Measurements from ENCODE around the gene THAP6. TPM values are rescaled to one million over a fixed set of nuclear protein-coding genes. Genes with fewer than 3 reads are reported as not detected.
"Not testable (repeated sequence)": the region's sequence is repeated elsewhere in the genome, so short reads cannot be mapped to it uniquely, and the experiment has no call there.

Gene THAP6
- total RNA-seq, 1 experiment from 2014 or later = 16.7 TPM

DNA sequence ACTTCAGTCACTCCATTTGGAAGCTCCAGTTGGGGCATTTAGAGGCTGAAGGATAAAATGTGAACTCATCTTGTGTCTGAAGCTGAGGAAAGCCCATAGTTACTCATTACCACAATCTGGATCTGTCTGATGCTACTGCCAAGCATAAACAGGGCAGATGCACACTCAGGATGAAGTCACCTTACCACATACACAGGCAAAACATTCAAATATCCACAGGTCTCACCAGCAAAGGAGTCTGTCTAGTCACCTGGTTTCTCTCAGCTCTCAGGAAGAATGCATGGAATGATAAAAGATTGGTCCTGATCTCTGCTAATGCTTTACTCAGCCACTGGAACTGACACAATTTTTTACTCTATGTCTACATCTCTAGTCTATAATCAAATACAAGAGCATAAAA is 28.6 kb downstream of the THAP6 start:
- no peaks in the 10 kb centered on the region for H3K79me2 ChIP-seq (ENCODE audit: low read depth)
- POLR2A ChIA-PET (ENCODE audit: unreplicated experiment) = interaction anchor here (0.7 kb wide), 1 partner anchor 182 kb away, joined by 5 read pairs; the partner anchor contains the start of gene USO1
- no peak overlapping the region for H2AFZ ChIP-seq
- H4K20me1 ChIP-seq (ENCODE audit: insufficient read depth) = no peaks in the 10 kb centered on the region
- no peaks in the 10 kb centered on the region for H3K36me3 ChIP-seq (ENCODE audit: low read depth)
- no peaks in the 10 kb centered on the region for H3K9me3 ChIP-seq (ENCODE audit: insufficient read depth, low read depth)
- DNase-seq = peak in 1 of 2 experiments; percentile 36
- no peak for TF ChIP-seq CTCF (conservative IDR thresholded peaks at IDR 0.05)
- no peak for TF ChIP-seq EZH2 (IDR thresholded peaks at IDR 0.05; ENCODE audit: low read depth)
- no peak overlapping the region for H3K27ac ChIP-seq
- no TSS peak for BruUV-seq (replicated peaks)
- CTCF ChIA-PET = interaction anchor here (0.7 kb wide), 1 partner anchor 28 kb away, joined by 3 read pairs; no protein-coding TSS in a partner anchor
- H3K9me2 ChIP-seq (ENCODE audit: insufficient read depth) = no peaks in the 10 kb centered on the region
- no peak overlapping the region for H3K4me3 ChIP-seq
- H3K4me2 ChIP-seq = no peak overlapping the region
- H3F3A ChIP-seq (ENCODE audit: insufficient read depth, low read depth) = no peaks in the 10 kb centered on the region
- intact Hi-C loops (cut with micrococcal nuclease; ENCODE audit: unreplicated experiment) = no loop called here
- no peaks in the 10 kb centered on the region for H3K4me1 ChIP-seq (replicated peaks; ENCODE audit: insufficient read depth)
- no peaks in the 10 kb centered on the region for H3K27me3 ChIP-seq (ENCODE audit: insufficient read depth, low read depth)

- intact Hi-C loops (cut with micrococcal nuclease; ENCODE audit: unreplicated experiment); H3K27me3 ChIP-seq (ENCODE audit: insufficient read depth, low read depth); H3K79me2 ChIP-seq (ENCODE audit: low read depth); H3F3A ChIP-seq (ENCODE audit: insufficient read depth, low read depth); H2AFZ ChIP-seq; H3K9me2 ChIP-seq (ENCODE audit: insufficient read depth); H3K27ac ChIP-seq; H3K4me1 ChIP-seq (replicated peaks; ENCODE audit: insufficient read depth); H4K20me1 ChIP-seq (ENCODE audit: insufficient read depth); H3K4me3 ChIP-seq; CTCF ChIA-PET; H3K9me3 ChIP-seq (ENCODE audit: insufficient read depth, low read depth); DNase-seq; H3K4me2 ChIP-seq; H3K36me3 ChIP-seq (ENCODE audit: low read depth); BruUV-seq (replicated peaks): not testable (repeated sequence)
- POLR2A ChIA-PET (ENCODE audit: unreplicated experiment) = interaction anchor here (0.6 kb wide), 1 partner anchor 9 kb away, joined by 4 read pairs; no protein-coding TSS in a partner anchor
Observed at GRCh38 chr4:75544220-75544619, 29.9 kb downstream of the THAP6 start.

DNA sequence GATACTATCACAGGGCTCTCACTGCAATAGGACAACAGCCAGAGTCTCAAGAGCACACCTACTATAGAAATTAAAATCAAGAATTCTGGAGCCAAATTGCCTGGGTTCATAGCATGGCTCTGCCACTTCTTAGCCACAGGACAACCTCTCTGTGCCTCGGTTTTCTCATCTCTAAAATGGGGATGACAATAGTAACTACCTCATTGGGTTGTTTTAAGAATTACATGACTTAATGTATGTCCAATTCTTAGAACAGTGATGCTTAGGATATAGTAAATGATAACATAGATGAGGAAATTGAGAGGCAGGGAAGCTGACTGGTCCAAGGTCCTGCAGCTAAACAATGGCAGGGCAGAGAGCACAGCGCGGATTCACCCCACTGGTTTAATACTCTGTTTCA is 30.6 kb downstream of the THAP6 start:
- intact Hi-C loops (cut with micrococcal nuclease; ENCODE audit: unreplicated experiment) = no loop called here
- no peak for DNase-seq
- ChIA-PET CTCF (no interaction called here), POLR2A (ENCODE audit: unreplicated experiment) (no interaction called here)
- H3K27ac ChIP-seq = no peak overlapping the region
- H3K4me1 ChIP-seq (replicated peaks; ENCODE audit: insufficient read depth) = no peaks in the 10 kb centered on the region
- H2AFZ ChIP-seq = no peak overlapping the region
- H3K9me2 ChIP-seq (ENCODE audit: insufficient read depth) = no peaks in the 10 kb centered on the region
- no peak overlapping the region for H3K4me3 ChIP-seq
- no peaks in the 10 kb centered on the region for H4K20me1 ChIP-seq (ENCODE audit: insufficient read depth)
- H3K9me3 ChIP-seq (ENCODE audit: insufficient read depth, low read depth) = no peaks in the 10 kb centered on the region
- no peaks in the 10 kb centered on the region for H3K79me2 ChIP-seq (ENCODE audit: low read depth)
- no peaks in the 10 kb centered on the region for H3F3A ChIP-seq (ENCODE audit: insufficient read depth, low read depth)
- TF ChIP-seq CTCF (conservative IDR thresholded peaks at IDR 0.05) (no peak), EZH2 (IDR thresholded peaks at IDR 0.05; ENCODE audit: low read depth) (no peak)
- H3K36me3 ChIP-seq (ENCODE audit: low read depth) = no peaks in the 10 kb centered on the region
- BruUV-seq (replicated peaks) = no TSS peak
- H3K4me2 ChIP-seq = no peak overlapping the region
- H3K27me3 ChIP-seq (ENCODE audit: insufficient read depth, low read depth) = no peaks in the 10 kb centered on the region

- Histone ChIP-seq H2AFZ (no peak overlapping the region), H3K4me1 (replicated peaks; ENCODE audit: insufficient read depth) (no peaks in the 10 kb centered on the region), H3K36me3 (ENCODE audit: low read depth) (no peaks in the 10 kb centered on the region), H3K9me2 (ENCODE audit: insufficient read depth) (no peaks in the 10 kb centered on the region), H3K4me2 (no peak overlapping the region), H3K9me3 (ENCODE audit: insufficient read depth, low read depth) (no peaks in the 10 kb centered on the region), H3F3A (ENCODE audit: insufficient read depth, low read depth) (no peaks in the 10 kb centered on the region), H3K4me3 (no peak overlapping the region), H3K27me3 (ENCODE audit: insufficient read depth, low read depth) (no peaks in the 10 kb centered on the region), H3K79me2 (ENCODE audit: low read depth) (no peaks in the 10 kb centered on the region), H3K27ac (no peak overlapping the region), H4K20me1 (ENCODE audit: insufficient read depth) (no peaks in the 10 kb centered on the region)
- no peak for DNase-seq
- intact Hi-C loops (cut with micrococcal nuclease; ENCODE audit: unreplicated experiment) = no loop called here
- BruUV-seq (replicated peaks) = no TSS peak
- ChIA-PET POLR2A (ENCODE audit: unreplicated experiment) (no interaction called here), CTCF (no interaction called here)
- TF ChIP-seq CTCF (conservative IDR thresholded peaks at IDR 0.05) (no peak), EZH2 (IDR thresholded peaks at IDR 0.05; ENCODE audit: low read depth) (no peak)
Observed at GRCh38 chr4:75545526-75545925, 31.3 kb downstream of the THAP6 start.

Data from PC-9 (cell line).